ENCODE measurements around the gene MAPT.
"Not testable (repeated sequence)": the region's sequence is repeated elsewhere in the genome, so short reads cannot be mapped to it uniquely, and the experiment has no call there.

The MAPT gene

DNA sequence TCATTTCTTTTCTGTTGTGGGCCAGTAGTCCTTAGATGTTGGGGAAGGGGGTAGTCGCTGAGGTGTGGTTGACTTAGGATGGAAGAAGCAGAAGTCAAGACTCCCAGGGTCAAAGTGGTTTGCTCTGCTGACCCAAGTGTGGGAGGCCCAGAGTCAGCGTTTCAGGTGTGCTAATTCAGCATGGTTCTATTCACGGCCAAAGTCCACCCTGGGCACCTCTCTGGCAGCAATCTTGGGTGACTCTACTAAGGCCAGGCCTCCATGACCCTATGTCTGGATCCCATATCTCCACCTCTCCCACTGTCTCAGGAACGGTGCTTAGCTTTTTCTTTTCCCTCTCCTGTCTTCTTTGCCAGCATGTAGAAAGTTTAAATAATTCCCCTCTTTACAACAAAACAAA, 32.9 kb downstream of the MAPT start:
- DNase-seq (ENCODE audit: low spot score) = no peak

GRCh38 chr17:45929344-45929743, 35.0 kb downstream of the MAPT start:
- no peak for DNase-seq (ENCODE audit: low spot score)

DNA sequence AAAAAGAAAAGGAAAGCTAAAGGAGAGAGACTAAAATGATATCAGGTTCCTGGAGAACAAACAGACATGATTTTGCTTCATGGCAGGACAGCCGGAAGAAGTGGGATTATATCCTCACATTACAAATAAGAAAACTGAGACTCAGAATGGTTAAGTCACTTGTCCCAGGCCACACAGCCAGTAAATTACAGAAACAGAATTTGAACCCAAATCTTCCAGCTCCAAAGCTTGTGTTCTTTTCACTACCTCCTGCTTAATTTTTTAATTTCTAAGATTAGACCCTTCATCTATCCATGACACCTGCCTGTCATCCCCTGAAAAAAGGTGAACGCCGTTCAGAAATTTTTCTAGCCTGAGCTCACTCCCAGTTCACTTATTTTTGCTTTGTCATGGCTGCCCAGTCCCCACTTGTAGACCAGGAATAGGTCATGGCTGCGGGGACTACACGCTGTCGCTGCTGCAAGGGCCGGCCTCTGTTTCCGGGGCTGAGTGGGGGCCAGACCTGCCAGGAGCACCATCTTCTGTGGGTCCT, 36.1 kb downstream of the MAPT start:
- DNase-seq (ENCODE audit: low spot score) = no peak

- DNase-seq (ENCODE audit: low spot score) = no peak
These were observed 37.3 kb downstream of the MAPT start for GRCh38 chr17:45931677-45932076.

DNA sequence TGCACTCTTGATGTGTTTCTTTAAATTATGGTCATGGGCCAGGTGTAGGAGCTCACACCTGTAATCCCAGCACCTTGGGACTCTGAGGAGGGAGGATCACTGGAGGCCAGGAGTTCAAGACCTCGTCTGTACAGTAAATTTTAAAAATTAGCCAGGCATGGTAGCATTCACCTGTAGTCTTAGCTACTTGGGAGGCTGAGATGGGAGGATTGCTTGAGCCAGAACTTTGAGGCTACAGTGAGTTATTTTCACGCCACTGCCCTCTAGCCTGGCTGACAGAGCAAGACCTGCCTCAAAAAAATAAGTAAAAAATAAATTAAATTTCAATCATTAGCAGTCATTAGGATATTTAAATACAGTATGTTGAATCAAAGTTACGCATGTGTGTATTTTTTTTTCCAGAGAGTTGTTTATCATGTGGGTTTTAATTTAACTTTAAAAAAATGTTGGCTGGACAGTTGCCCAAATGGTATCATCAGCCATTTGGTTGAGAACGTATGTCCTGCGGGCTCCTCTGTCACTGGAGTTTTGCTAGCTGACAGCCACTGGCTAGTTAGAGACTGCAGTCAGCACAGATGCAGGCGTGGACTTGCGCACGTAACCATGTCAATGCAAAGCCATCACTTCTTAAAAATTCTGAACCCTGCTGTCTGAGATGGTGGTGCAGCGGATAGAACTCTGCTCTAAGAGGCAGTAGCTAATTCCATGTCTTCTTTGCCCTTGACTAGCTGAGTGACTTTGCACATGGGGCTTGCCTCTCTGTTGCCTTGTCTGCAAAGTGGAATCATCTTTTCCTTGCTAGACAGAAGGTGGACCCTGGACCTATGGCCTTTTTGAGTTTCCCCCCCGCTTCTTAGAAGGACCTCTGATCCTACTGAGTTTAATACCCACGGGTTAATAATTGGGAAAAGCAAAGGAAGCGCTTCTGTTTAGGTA, 40.0 kb downstream of the MAPT start:
- no peak for DNase-seq (ENCODE audit: low spot score)

DNA sequence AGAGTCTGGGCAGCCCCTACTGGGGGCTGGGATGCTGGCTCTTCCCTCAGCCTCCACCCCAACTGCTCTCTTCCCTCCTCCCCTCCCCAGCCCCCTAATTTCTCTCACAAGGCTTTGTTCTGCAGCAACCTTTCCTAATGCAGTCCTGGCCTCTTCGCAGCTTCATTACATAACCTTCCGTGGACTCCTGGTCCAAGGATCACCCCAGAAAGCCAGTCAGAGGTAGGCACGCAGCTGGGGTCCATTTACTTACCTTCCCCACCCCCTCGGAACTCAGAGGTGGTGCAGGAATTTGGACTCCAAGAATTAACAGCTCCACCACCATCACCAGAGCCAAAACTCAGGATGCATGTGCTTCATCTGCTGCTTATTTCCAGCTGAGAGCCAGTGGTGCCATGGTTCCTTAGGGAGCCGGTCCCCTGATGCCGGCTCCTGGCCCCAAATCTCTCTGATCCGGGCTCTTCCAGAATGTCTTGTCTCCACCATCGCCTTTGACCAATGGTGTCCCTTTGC, 40.9 kb downstream of the MAPT start:
- DNase-seq (ENCODE audit: low spot score) = no peak

DNA sequence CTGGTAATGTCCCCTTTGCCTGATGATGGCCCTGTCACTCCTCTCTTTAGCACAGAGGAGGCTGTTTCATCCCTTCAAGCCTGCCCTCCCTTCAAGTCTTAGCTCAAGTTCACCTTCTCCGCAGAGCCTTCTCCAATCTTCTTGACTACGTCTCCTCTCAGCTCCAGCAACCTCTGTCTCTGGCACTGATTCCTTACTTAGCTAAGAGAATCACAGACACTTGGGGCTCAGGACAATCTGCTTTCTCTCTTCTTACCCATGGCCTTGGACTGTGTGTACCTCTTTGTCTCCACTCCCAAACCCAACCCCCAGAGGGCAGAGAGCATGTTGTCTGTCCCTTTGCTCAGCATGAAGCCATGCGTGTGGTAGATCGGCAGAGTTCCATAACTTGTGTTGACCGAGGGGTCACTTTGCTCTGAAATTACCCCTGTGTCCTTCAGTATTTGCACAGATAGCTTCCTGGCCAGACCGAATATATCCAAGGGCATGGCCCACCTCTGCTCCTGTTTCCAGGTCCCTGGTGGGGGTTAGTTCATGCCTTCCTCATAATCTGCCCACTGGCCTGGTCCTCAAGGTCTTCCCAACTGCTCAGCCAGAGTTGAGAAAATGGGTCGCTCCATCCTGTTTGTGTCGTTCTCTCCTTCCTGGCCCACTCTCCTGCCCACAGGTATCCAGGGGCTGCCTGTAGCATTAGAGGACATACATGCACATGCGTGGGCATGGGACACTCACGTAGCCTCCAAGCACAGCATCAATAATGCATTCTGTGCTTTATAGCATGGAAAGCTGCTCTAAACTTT, 41.6 kb downstream of the MAPT start:
- no peak for DNase-seq (ENCODE audit: low spot score)

GRCh38 chr17:45936610-45937009, 42.3 kb downstream of the MAPT start:
- no peak for DNase-seq (ENCODE audit: low spot score)

GRCh38 chr17:45937186-45937585, 42.8 kb downstream of the MAPT start:
- not testable (repeated sequence) for DNase-seq (ENCODE audit: low spot score)

DNA sequence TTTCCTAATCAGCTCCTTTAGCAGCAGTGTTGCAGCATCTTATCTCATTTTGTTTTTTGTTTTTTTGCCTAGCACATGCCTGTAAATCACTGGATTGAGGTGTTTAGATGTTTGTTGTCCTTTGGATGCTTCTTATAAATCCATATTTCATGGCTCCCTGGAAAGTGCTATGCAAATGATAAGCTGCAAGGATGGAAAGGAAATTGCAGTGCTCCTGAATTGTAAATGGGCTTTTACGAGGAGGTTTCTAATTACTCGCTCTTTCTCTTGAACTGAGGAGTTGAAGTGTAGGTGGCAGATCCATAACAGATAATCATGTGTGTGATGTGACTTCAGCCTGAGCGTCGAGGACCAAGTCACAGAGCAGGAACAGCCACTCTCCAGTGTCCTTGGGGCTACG, 45.0 kb downstream of the MAPT start:
- no peak for DNase-seq (ENCODE audit: low spot score)

- no peak for DNase-seq (ENCODE audit: low spot score)
These were observed 45.9 kb downstream of the MAPT start for GRCh38 chr17:45940293-45940692.

GRCh38 chr17:45940826-45941225, 46.5 kb downstream of the MAPT start:
- no peak for DNase-seq (ENCODE audit: low spot score)

- DNase-seq (ENCODE audit: low spot score) = no peak
These were observed 47.0 kb downstream of the MAPT start for GRCh38 chr17:45941395-45941794.

DNA sequence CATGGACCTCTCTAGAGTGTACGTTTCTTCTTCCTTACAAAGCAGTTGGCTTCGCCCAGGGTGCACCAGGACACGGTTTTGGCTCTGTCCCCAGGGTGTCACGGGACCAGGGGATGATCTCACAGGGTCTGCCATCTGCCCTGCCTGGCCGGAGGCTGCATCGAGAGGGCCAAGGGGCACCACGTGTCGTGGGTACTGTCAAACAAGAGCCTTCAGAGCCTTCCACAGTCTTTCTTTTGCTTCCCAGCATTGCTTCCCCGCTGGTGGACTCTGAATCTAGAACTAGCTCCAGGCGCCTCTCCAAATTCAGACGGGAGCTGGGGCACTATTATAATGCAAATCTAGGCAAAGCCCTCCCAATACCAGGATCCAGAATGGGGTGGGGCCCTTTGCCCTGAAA, 47.9 kb downstream of the MAPT start:
- DNase-seq (ENCODE audit: low spot score) = no peak

DNA sequence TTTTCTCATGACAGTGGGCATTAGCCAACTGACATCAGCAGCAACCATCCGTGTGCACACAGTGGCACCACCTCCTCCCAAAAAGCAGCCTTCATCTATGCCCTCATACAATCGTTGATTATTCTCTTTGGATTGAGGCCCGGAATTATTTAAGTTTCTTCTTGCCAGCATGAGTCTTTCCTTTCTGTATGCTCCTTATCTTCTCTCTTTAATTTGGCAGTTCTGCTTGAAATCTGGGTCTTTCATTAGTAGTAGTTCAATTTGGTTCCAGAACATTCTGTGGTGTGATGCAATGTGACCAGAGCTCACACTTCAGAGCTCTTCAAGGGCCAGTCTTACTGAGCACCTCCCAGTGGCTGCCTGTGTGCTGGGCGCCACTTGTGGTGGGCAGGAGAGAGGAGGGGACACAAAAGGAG, 52.5 kb downstream of the MAPT start:
- no peak for DNase-seq (ENCODE audit: low spot score)

- DNase-seq (ENCODE audit: low spot score) = no peak
These were observed 54.1 kb downstream of the MAPT start for GRCh38 chr17:45948498-45948880.

DNA sequence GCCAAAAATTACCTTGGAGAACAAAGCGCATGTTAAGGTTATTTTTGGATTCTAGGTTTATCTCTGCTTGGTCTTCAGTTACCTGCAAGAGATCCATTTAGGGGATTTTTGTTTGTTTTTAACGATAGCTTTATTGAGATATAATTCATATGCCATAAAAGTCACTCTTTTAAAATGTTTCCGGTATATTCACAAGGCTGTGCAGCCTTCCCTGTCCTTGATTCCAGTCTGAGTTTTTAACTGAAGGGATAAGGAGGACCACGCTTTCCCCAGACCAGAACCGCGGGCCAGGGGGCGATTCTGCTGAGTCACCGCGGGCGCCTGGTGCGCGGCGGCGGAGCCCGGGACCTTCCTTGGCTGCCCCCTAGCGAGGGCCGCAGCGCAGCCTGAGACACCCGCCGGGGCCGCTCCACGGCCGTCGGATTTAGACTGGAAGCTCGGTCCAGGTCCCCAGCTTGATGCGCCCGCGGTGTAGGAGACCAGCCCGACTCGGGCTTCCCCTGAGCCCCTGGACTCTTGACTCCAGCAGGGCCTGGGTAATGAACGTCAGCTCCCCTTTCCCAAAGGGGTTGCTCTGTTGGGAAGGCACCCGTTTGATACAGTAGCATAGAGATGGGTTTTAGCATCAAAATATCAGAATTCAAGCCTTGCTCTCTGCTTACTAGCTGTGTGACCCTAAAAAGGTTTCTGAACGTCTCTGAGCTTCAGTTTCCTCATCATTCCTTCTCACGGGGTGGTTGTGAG, 54.7 kb downstream of the MAPT start:
- DNase-seq (ENCODE audit: low spot score) = peak; percentile 82

DNA sequence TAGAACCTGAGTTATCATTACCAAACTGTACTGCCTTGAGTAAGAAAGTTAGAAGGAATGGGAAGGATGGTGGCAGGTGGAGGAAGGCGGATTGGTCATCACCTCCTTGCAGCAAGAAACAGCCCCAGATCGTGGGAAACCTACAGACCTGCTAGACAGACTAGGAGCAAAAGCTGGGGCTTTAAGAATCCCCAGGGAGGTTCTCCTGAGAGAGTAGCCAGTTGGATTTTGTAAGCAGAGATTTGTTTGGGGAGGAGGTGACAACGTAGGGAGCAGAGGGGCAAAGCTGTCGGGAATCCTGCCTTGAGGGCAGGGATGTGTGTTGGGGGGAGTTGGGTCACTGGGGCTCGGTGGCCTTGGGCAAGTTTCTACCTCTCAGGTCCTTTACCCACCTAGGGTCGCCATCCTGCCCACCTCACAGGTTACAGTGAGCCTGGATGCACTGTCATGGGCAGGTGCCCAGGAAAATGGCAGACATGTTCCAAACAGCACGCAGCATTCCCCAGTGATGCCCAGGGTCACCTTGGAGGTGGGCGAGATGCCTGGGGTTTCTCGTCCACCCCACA, 55.5 kb downstream of the MAPT start:
- no peak for DNase-seq (ENCODE audit: low spot score)

DNA sequence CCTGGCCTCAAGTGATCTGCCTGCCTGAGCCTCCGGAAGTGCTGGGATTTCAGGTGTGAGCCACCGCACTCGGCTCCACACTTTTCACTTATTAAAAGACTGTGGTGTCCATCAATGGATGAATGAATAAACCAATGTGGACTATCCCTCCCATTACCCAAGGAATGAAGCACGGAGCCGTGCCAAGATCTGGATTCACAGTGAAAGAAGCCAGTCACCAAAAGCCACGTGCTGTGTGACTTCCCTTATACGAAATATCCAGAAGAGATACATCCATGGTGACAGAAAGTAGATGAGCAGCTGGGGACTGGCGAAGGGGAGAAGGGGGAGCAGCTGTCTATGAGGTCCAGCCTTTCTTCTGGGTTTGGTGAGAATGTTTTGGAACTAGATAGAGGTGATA, 56.5 kb downstream of the MAPT start:
- DNase-seq (ENCODE audit: low spot score) = no peak

GRCh38 chr17:45951403-45951802, 57.0 kb downstream of the MAPT start:
- no peak for DNase-seq (ENCODE audit: low spot score)

DNA sequence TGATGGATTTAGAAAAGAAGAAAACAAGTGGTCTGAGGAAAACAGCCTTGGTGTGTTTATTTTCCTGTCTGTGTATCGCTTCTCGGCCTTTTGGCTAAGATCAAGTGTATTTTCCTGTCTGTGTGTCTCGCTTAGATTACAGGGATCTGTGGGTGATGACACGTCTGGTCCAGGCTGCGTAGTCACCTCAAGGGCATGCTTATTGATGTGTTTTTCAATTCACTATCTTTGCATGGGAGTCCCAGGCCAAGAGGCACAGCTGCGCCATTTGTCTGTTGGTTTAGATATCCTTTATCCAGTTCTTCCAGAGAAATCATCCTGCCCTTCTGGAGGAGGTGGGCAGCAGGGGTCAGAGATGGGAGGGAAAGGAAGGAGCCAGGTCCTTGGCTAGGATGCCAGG, 57.6 kb downstream of the MAPT start:
- DNase-seq (ENCODE audit: low spot score) = no peak

Measured in hepatic stellate cell (primary cell).